IMR-90 (cell line): Measurements from ENCODE around the gene PRODH. TPM values are rescaled to one million over a fixed set of nuclear protein-coding genes. Genes with fewer than 3 reads are reported as not detected.

Experiments used
- ATAC-seq: fragments of 200-7000 bp; cut with Tn5 transposase; 2 replicates; pipeline ENCODE4 v1.9.1; 2020; ENCODE audit warnings: low read depth, mild to moderate bottlenecking, moderate library complexity
- BruUV-seq: library from RNA; stranded (reverse); fragments of 400-500 nt; replicated peaks from 2 replicates; lab custom pipeline; 2021; lab: Mats Ljungman, UMichigan
- CTCF ChIA-PET: fragments of 300-600 bp; formaldehyde crosslinking; extraction: SDS; loops from one replicate; lab custom pipeline; 2021; ENCODE audit warnings: antibody characterized with exemption; lab: Yijun Ruan, JAX
- POLR2A ChIA-PET: fragments of 300-600 bp; sonication (Branson Sonifier 250); formaldehyde crosslinking; loops from one replicate; lab custom pipeline; 2022; ENCODE audit warnings: antibody characterized with exemption; ENCODE audit not compliant: unreplicated experiment; lab: Charles Lee
- DNase-seq: peaks from one replicate; pipeline ENCODE4 v3.0.0; 2013
- H2AFZ ChIP-seq: replicated peaks from 2 replicates; pipeline ENCODE3; 2013; ENCODE audit warnings: low read length, mild to moderate bottlenecking; ENCODE audit not compliant: poor library complexity
- H2AK5ac ChIP-seq: 2 replicates; pipeline ENCODE4 v1.6.1; 2013; ENCODE audit warnings: low read depth, low read length, inconsistent platforms
- H2AK9ac ChIP-seq: replicated peaks from 2 replicates; pipeline ENCODE3; 2013; ENCODE audit warnings: mild to moderate bottlenecking, low read depth, low read length, moderate library complexity; ENCODE audit not compliant: poor library complexity
- H2BK120ac ChIP-seq: 2 replicates; pipeline ENCODE4 v1.6.1; 2013; ENCODE audit warnings: low read depth, low read length, inconsistent platforms
- H2BK15ac ChIP-seq: 3 replicates; pipeline ENCODE4 v1.6.1; 2013; ENCODE audit warnings: low read depth, low read length, inconsistent platforms
- H2BK20ac ChIP-seq: 2 replicates; pipeline ENCODE4 v1.6.1; 2013; ENCODE audit warnings: low read depth, mild to moderate bottlenecking, inconsistent platforms, low read length, moderate library complexity
- H2BK5ac ChIP-seq: 2 replicates; pipeline ENCODE4 v1.6.1; 2013; ENCODE audit warnings: mild to moderate bottlenecking, low read depth, low read length, inconsistent platforms; ENCODE audit not compliant: poor library complexity, severe bottlenecking
- H3K14ac ChIP-seq: replicated peaks from 2 replicates; pipeline ENCODE4 v1.6.1; 2013; ENCODE audit warnings: low read depth, low read length, inconsistent platforms
- H3K18ac ChIP-seq: 2 replicates; pipeline ENCODE4 v1.6.1; 2013; ENCODE audit warnings: low read depth, low read length, control low read depth
- H3K23ac ChIP-seq: 2 replicates; pipeline ENCODE4 v1.6.1; 2013; ENCODE audit warnings: low read depth, low read length, inconsistent platforms
- H3K27ac ChIP-seq: 2 replicates; pipeline ENCODE4 v1.5.1; 2013; ENCODE audit warnings: mild to moderate bottlenecking, control low read depth, low read length; ENCODE audit not compliant: insufficient read depth
- H3K27me3 ChIP-seq: 2 replicates; pipeline ENCODE4 v1.6.1; 2013; ENCODE audit warnings: low read length; ENCODE audit not compliant: control insufficient read depth, insufficient read depth
- H3K36me3 ChIP-seq: 2 replicates; pipeline ENCODE4 v1.6.1; 2013; ENCODE audit warnings: low read length, mixed read lengths; ENCODE audit not compliant: control insufficient read depth, insufficient read depth
- H3K4ac ChIP-seq: 2 replicates; pipeline ENCODE4 v1.6.1; 2013; ENCODE audit warnings: low read depth, low read length, inconsistent platforms
- H3K4me1 ChIP-seq: 2 replicates; pipeline ENCODE4 v1.6.1; 2013; ENCODE audit warnings: low read length, mixed read lengths; ENCODE audit not compliant: control insufficient read depth, insufficient read depth
- H3K4me2 ChIP-seq: 2 replicates; pipeline ENCODE4 v1.6.1; 2013; ENCODE audit warnings: low read depth, mild to moderate bottlenecking, control low read depth, low read length, moderate library complexity
- H3K4me3 ChIP-seq: 2 replicates; pipeline ENCODE4 v1.5.1; 2013; ENCODE audit warnings: low read depth, mild to moderate bottlenecking, control low read depth, low read length, moderate library complexity; ENCODE audit not compliant: insufficient read depth
- H3K56ac ChIP-seq: 2 replicates; pipeline ENCODE4 v1.6.1; 2013; ENCODE audit warnings: low read length, inconsistent platforms; ENCODE audit not compliant: insufficient read depth; ENCODE audit errors: extremely low read depth
- H3K79me1 ChIP-seq, 2 experiments: 2 replicates each; pipeline ENCODE4 v1.6.1; 2013; ENCODE audit warnings: low read length in 2 of 2, inconsistent platforms in 1 of 2, low read depth in 1 of 2
- H3K9ac ChIP-seq: 2 replicates; pipeline ENCODE4 v1.6.1; 2013; ENCODE audit warnings: low read depth, low read length, control low read depth
- H3K9me1 ChIP-seq: 2 replicates; pipeline ENCODE4 v1.6.1; 2013; ENCODE audit warnings: low read length, inconsistent platforms; ENCODE audit not compliant: insufficient read depth
- H3K9me3 ChIP-seq: 2 replicates; pipeline ENCODE4 v1.6.1; 2013; ENCODE audit warnings: low read length; ENCODE audit not compliant: control insufficient read depth, insufficient read depth
- H4K20me1 ChIP-seq: 2 replicates; pipeline ENCODE4 v1.6.1; 2013; ENCODE audit warnings: low read length, inconsistent platforms; ENCODE audit not compliant: insufficient read depth
- H4K5ac ChIP-seq: 2 replicates; pipeline ENCODE4 v1.6.1; 2013; ENCODE audit warnings: mild to moderate bottlenecking, low read depth, low read length, control low read depth
- H4K8ac ChIP-seq, 2 experiments: 2 replicates each; pipeline ENCODE4 v1.6.1; 2013; ENCODE audit warnings: low read depth in 2 of 2, low read length in 2 of 2, control low read depth in 1 of 2, inconsistent platforms in 1 of 2
- H4K91ac ChIP-seq: 2 replicates; pipeline ENCODE4 v1.6.1; 2013; ENCODE audit warnings: low read depth, low read length, inconsistent platforms; ENCODE audit not compliant: insufficient read depth
- BHLHE40 ChIP-seq: fragments of 150-350 bp; IDR thresholded peaks from 2 replicates; pipeline ENCODE4 v1.6.1; 2016; ENCODE audit warnings: mild to moderate bottlenecking, low read depth, low read length
- CEBPB ChIP-seq: IDR thresholded peaks from 2 replicates; pipeline ENCODE4 v1.6.1; 2012; ENCODE audit warnings: low read depth, low read length, improper control_type of control experiment
- FOS ChIP-seq: fragments of 150-350 bp; IDR thresholded peaks from 2 replicates; pipeline ENCODE4 v1.6.1; 2016; ENCODE audit warnings: low read depth, low read length
- MAFK ChIP-seq: IDR thresholded peaks from 2 replicates; pipeline ENCODE4 v1.6.1; 2012; ENCODE audit warnings: low read depth, low read length, improper control_type of control experiment
- MAZ ChIP-seq: IDR thresholded peaks from 2 replicates; pipeline ENCODE4 v1.6.1; 2012; ENCODE audit warnings: low read depth, mild to moderate bottlenecking, low read length, improper control_type of control experiment, moderate library complexity, borderline replicate concordance
- MXI1 ChIP-seq: IDR thresholded peaks from 2 replicates; pipeline ENCODE4 v1.6.1; 2012; ENCODE audit warnings: low read depth, mild to moderate bottlenecking, low read length, moderate library complexity, borderline replicate concordance
- NFE2L2 ChIP-seq: fragments of 150-350 bp; IDR thresholded peaks from 2 replicates; pipeline ENCODE4 v1.6.1; 2016; ENCODE audit warnings: low read depth, mild to moderate bottlenecking, low read length
- POLR2A ChIP-seq: IDR thresholded peaks from 2 replicates; pipeline ENCODE4 v1.6.1; 2012; ENCODE audit warnings: mild to moderate bottlenecking, low read depth, low read length
- RCOR1 ChIP-seq: IDR thresholded peaks from 2 replicates; pipeline ENCODE4 v1.6.1; 2012; ENCODE audit warnings: mild to moderate bottlenecking, low read length, improper control_type of control experiment; ENCODE audit not compliant: insufficient replicate concordance
- RFX5 ChIP-seq: IDR thresholded peaks from 2 replicates; pipeline ENCODE4 v1.8.0; 2012; ENCODE audit warnings: low read depth, mild to moderate bottlenecking, low read length, moderate library complexity
- SMC3 ChIP-seq: fragments of 150-350 bp; IDR thresholded peaks from 2 replicates; pipeline ENCODE4 v1.6.1; 2016; ENCODE audit warnings: low read depth, mild to moderate bottlenecking, antibody characterized with exemption, low read length, moderate library complexity
- WGBS, 2 experiments: methylation state at CpG; one replicate each; pipeline versions ENCODE4 v1.1.5 to v1.1.7; 2013; ENCODE audit warnings: missing lambda C conversion rate in 2 of 2; ENCODE audit not compliant: insufficient read length in 1 of 2; ENCODE audit errors: extremely low coverage in 2 of 2; 5-methylcytosine and 5-hydroxymethylcytosine counted together
- dilution Hi-C: fragments of 300-500 bp; cut with HindIII; formaldehyde crosslinking; loops from one replicate; pipeline ENCODE4 v1.14.3; 2018; ENCODE audit warnings: low sequenced_read_pairs; ENCODE audit not compliant: unreplicated experiment
- in situ Hi-C: fragments of 300-500 bp; cut with MboI; formaldehyde crosslinking; loops from 3 replicates; pipeline ENCODE4 v1.14.3; 2019; ENCODE audit warnings: low sequenced_read_pairs, inconsistent platforms, mixed read lengths
- intact Hi-C: fragments of 100-400 bp; cut with micrococcal nuclease; formaldehyde crosslinking; loops from 2 replicates; pipeline ENCODE4 v1.10.0; 2022
- polyA plus RNA-seq, 3 experiments: library from polyadenylated mRNA; depleted of rRNA; stranded (reverse); fragments of >200 nt; gene quantifications; 2 replicates each; pipeline ENCODE4 v1.2.3, GENCODE V29; 2012; ENCODE audit warnings: low replicate concordance in 1 of 3
- total RNA-seq: library from RNA; depleted of rRNA; stranded (reverse); fragments of >200 nt; gene quantifications from 2 replicates; pipeline ENCODE4 v1.2.3, GENCODE V29; 2012
- TF ChIP-seq, protein P1 (sequence below): fragments of 150-350 bp; IDR thresholded peaks from 2 replicates; pipeline ENCODE4 v1.6.1; 2016; ENCODE audit warnings: low read depth, mild to moderate bottlenecking, low read length, moderate library complexity, borderline replicate concordance

Gene PRODH
- total and polyA plus RNA-seq, 2 of the 4 experiments (the other 2 are of a cell fraction): 0.02 TPM; not detected in 1

DNA sequence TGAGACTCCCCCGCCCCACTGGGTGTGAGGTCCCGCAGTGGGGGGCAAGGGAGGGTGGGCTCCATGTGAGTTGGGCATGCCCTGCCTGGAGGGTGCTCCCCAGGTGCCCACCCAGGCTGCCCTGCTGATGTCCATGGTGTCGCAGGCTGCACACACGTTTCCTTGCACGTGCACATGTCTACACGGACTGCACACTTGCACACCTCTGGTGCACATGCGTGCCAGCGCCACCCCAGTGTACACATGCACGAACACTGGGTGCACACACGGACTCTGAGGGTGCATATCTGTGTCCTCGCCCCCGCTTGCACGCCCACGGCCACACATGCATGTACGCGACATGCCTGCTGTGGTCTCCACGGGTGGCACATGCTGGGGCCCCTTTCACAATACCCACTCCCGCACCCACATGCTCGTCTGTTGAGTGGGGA, 35.2 kb upstream of the PRODH start:
- Histone ChIP-seq H3K4me2 (no peak overlapping the region), H4K8ac (no peak overlapping the region), H3K14ac (no peak overlapping the region), H3K18ac (no peak overlapping the region), H3K9me3 (no peaks in the 10 kb centered on the region), H3K79me1 (no peaks in the 10 kb centered on the region), H4K5ac (no peak overlapping the region), H2AFZ (no peak overlapping the region), H3K23ac (no peak overlapping the region), H4K20me1 (no peaks in the 10 kb centered on the region; the same call in 1 of the 2 replicates), H2BK20ac (no peak overlapping the region), H3K4me1 (no peaks in the 10 kb centered on the region), H2BK5ac (no peak overlapping the region), H3K36me3 (no peaks in the 10 kb centered on the region), H2BK120ac (no peak overlapping the region), H3K4ac (no peak overlapping the region), H3K56ac (no peak overlapping the region), H2AK9ac (no peak overlapping the region), H2BK15ac (no peak overlapping the region), H3K27me3 (peaks cover 19% of the 10 kb centered on the region; the same call in 1 of the 2 replicates), H3K4me3 (no peak overlapping the region), H3K9ac (no peak overlapping the region), H3K27ac (no peak overlapping the region), H2AK5ac (no peak overlapping the region), H3K9me1 (no peaks in the 10 kb centered on the region), H4K91ac (no peak overlapping the region)
- no peak for ATAC-seq
- in situ Hi-C loops (loop anchor here (25.0 kb wide), 1 partner anchor 391 kb away; no protein-coding TSS in a partner anchor), intact Hi-C loops (no loop called here), dilution Hi-C loops (no loop called here)
- ChIA-PET CTCF (no interaction called here), POLR2A (no interaction called here)
- TF ChIP-seq BHLHE40 (no peak), RCOR1 (no peak), FOS (no peak), NFE2L2 (no peak), MAZ (no peak), SMC3 (no peak), MXI1 (no peak), MAFK (no peak), CEBPB (no peak), RFX5 (no peak), POLR2A (no peak)
- TF ChIP-seq, protein P1, sequence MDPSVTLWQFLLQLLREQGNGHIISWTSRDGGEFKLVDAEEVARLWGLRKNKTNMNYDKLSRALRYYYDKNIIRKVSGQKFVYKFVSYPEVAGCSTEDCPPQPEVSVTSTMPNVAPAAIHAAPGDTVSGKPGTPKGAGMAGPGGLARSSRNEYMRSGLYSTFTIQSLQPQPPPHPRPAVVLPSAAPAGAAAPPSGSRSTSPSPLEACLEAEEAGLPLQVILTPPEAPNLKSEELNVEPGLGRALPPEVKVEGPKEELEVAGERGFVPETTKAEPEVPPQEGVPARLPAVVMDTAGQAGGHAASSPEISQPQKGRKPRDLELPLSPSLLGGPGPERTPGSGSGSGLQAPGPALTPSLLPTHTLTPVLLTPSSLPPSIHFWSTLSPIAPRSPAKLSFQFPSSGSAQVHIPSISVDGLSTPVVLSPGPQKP: no peak
- 68% methylated on average over 7 of the region's 19 CpGs; no CpG with 5 or more reads in 1 of the 2 experiments for WGBS, 2 experiments
- no TSS peak for BruUV-seq
- no peak for DNase-seq
